ENCODE data around the gene FAM124B.
"Not testable (repeated sequence)": the region's sequence is repeated elsewhere in the genome, so short reads cannot be mapped to it uniquely, and the experiment has no call there.

Gene FAM124B

GRCh38 chr2:224412141-224413015 is 10.5 kb upstream of the FAM124B start:
- DNase-seq, result peak; percentile 73

- peak; percentile 39 for DNase-seq
These were observed 9.1 kb upstream of the FAM124B start for GRCh38 chr2:224410946-224411561.

- no peak for DNase-seq
These were observed 6.8 kb upstream of the FAM124B start for GRCh38 chr2:224408676-224409075.

GRCh38 chr2:224407241-224407701 is 5.4 kb upstream of the FAM124B start:
- DNase-seq, result no peak

GRCh38 chr2:224405841-224406370 is 4.0 kb upstream of the FAM124B start:
- DNase-seq, result peak; percentile 16

- no peak for DNase-seq
These were observed 3.5 kb upstream of the FAM124B start for GRCh38 chr2:224405412-224405811.

GRCh38 chr2:224404796-224405195 is 2.9 kb upstream of the FAM124B start:
- no peak for DNase-seq

- no peak for DNase-seq
These were observed 1.8 kb upstream of the FAM124B start for GRCh38 chr2:224403657-224404056.

GRCh38 chr2:224400886-224401632 is 848 bp downstream of the FAM124B start:
- no peak for DNase-seq

GRCh38 chr2:224400174-224400810 is 1.6 kb downstream of the FAM124B start:
- DNase-seq, result no peak

GRCh38 chr2:224398289-224398688 is 3.6 kb downstream of the FAM124B start:
- no peak for DNase-seq

- not testable (repeated sequence) for DNase-seq
These were observed 4.8 kb downstream of the FAM124B start for GRCh38 chr2:224397100-224397499.

GRCh38 chr2:224395620-224396390 is 6.1 kb downstream of the FAM124B start:
- no peak for DNase-seq

- DNase-seq, result no peak
These were observed 8.6 kb downstream of the FAM124B start for GRCh38 chr2:224393157-224393872.

GRCh38 chr2:224392545-224392944 is 9.4 kb downstream of the FAM124B start:
- DNase-seq, result no peak

GRCh38 chr2:224389317-224389716 is 12.6 kb downstream of the FAM124B start:
- DNase-seq, result no peak

GRCh38 chr2:224386876-224387275 is 15.0 kb downstream of the FAM124B start:
- no peak for DNase-seq

- DNase-seq, result no peak
These were observed 18.8 kb downstream of the FAM124B start for GRCh38 chr2:224382973-224383555.

- DNase-seq, result not testable (repeated sequence)
These were observed 19.6 kb downstream of the FAM124B start for GRCh38 chr2:224382280-224382647.

GRCh38 chr2:224381521-224382279 is 20.2 kb downstream of the FAM124B start:
- no peak for DNase-seq
